GM19455 (cell line): ENCODE measurements around the gene TENM3.

Source experiments
- ATAC-seq: cut with Tn5 transposase; IDR thresholded peaks from one replicate; pipeline ENCODE4 v1.9.1; 2021; ENCODE audit not compliant: unreplicated experiment

Gene TENM3

DNA sequence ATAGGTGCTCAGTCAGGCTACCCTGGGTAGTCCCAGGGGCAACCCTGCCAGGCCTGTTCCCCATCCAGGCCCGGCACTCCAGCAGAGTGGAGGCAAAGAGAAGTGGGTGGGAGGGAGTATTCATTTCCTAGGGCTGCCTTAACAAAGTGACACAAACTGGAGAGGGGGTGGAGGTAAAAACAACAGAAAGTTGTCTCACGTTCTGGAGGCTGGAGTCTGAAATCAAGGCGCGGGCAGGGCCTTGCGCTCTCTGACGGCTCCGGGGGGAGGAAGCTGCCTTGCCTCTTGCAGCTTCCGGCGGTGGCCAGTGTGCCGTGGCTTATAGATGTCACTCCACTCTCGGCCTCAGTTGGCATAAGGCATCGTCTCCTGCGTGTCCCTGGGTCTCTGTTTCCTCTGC lies 583.2 kb downstream of the TENM3 start:
- no peak for ATAC-seq

DNA sequence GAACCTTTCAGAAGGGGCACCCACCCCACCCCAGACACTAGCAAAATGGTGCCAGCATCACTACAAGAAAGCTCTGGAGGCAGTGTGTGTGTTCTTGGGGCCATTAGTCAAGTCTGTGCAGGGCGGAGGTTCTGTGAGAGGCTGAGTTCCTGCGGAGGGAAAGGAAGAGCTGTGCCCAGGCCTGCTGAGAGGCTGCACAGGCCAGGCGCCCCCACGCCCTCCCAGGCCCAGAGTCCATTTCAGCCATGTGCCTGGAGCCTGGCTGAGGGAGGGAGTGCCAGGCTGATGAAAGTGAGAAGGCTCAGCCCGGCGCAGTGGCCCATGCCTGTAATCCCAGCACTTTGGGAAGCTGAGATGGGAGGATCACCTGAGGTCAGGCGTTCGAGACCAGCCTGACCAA lies 584.0 kb downstream of the TENM3 start:
- ATAC-seq: no peak

DNA sequence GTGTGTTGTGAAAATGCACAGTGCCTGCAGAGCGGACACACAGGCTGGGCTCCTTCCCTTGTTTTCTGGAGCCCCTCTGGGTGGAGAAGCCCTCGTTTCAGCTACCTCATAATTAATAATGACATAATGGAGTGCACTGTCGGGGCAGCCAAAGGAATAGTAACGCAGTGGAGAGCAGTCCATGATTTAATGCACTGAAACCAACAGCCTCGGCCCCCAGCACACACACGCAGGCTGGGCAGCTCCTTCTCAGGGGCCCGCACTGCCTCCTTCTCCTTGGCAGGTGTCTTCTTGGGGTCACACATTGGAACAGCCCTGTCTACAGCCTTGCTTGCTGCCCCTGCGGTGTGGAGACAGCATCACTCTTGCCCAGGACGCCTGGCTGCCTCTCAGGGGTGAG lies 584.8 kb downstream of the TENM3 start:
- no peak for ATAC-seq

DNA sequence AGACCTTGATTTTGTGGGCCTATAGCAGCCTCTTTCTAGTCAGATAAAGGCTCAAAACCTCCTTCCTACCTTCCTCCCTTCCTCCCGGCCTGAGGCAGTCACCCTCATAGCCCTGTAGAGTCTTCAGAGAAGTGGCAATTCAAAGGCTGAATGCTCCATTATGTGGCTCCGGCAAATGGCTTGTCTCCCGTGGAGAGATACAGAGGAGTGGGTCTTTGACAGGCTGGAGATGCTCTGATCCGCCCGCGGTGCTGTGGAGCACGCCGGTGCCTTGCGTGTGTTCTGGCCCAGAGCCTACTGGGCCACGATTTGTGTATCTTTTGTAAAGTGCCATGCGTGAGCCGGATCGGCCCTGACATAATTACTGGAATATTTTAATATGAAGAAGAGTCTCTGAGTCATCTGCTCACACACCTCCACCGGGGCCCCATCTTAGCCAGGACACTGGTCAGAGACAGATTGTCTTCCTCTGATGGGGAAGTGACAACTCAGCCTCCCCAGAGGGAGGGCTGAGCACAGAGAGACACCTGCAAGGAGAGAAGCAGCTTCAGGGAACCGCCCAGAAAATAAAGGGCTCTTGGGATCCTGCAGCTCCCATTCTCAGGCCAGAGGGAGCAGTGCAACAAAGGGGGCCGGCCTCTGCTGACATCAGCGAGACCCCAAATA lies 585.3 kb downstream of the TENM3 start:
- ATAC-seq: no peak

DNA sequence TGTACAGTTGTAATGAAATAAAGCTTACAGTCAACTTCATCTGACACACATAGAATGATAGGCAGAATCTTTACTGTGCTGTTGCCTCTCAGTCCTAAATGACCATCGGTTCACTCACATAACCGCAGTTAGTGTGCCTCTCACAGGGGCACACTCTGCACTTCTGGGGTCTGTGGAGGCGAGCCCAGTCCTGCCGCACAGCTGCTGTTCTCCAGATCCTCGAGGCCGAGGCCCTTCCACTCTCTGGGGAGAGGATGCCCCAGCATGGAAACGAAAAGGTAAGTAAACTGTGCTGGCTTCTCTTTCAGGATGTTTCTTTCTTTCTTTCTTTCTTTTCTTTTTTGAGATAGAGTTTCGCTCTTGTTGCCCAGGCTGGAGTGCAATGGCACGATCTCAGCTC lies 586.0 kb downstream of the TENM3 start:
- no peak for ATAC-seq

DNA sequence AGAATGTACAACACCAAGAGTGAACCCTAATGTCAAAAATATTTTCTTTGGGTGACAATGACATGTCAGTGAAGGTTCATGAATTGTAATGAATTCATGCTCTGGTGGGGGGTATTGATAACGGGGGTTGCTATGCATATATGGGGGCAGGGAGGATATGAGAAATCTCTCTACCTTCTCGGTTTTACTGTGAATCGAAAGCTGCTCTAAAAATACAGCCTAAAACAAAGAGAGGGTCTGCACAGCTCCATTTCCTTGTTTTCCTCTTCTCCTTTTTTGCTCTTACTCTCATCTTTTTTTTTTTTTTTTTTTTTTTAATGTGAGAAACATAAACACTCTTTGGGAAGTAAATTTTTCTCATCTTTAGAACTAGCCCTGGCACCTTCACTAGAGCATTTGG lies 588.2 kb downstream of the TENM3 start:
- no peak for ATAC-seq

DNA sequence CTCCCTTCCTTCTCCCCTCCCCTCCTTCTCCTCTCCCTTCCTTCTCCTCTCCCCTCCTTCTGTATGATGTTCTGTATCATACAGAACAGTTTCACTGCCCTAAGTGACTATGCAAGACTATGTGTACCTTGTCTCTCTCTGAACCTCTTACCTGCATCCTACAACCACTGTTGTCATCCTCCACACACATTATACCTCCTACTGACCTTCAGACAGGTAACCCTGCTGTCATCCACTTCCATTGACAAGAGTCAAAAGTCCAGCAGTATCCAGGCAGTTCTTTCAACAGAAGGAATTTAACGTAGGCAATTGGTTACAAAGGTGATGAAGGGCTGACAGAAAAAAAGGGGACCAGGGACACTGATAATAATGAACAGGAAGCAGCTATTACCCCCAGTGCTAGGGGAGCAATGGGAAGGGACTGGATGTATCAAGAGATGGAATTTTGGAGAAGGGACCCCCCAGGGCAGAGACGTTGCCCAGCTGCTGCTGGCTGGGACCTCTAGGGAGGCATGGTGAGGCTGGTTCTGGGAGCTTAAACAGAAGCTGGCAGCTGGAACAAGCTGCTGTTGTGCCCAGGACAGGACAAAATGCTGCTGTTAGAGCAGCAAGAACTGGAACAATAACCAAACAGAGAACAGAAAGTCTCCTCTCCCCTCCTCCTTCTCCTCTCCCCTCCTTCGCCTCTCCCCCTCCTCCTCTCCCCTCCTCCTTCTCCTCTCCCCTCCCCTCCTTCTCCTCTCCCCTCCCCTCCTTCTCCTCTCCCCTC lies 589.3 kb downstream of the TENM3 start:
- ATAC-seq: no peak

DNA sequence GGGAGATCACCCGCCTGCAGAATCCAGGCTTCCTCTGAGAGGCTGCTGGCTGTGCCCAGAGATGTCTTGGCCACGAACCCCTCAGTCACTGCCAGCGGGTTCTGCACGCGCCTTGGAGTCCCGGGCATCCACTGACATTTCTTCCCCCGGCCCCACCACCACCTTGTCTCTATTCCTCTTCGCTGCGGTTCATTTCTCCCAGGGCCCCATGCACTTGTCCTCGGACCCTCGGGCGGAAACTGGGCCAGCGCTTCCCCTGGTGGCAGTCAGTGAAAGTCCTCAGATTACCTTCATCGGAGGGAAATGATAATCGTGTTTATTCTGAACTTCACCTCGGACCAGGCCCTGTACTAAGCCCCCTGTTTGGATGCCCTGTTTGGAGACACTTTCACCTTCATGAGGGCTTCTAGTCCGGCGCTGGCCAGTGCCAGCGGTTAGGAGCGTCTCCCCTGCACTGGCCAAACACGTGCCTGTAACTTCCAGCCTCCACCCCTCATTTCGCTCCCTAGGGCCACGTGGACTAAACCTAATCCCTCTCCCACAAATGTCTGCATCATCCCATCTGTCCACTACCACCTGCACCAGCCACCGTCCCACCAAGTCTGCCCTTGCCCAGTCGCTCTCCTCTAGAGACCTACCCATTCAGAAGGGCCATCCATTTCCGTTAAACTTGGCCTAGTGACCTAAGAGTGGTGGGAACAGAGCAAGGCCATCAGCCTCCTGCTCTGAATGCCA lies 592.0 kb downstream of the TENM3 start:
- no peak for ATAC-seq

DNA sequence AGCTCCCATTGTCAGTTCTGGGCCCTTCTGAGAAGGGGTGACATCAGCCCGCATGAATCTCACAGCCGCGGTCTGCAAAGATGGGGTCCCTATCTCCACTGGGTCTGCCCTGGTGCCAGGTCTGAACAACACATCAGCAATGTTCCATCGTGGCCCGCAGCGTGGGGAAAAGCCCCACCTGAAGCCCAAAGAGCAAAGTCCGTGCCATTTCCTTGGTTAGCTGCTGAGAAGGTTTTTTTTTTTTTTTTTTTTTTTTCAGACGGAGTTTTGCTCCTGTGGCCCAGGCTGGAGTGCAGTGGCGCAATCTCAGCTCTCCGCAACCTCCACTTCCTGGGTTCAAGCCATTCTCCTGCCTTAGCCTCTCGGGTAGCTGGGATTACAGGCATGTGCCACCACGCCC lies 594.6 kb downstream of the TENM3 start:
- ATAC-seq: no peak

DNA sequence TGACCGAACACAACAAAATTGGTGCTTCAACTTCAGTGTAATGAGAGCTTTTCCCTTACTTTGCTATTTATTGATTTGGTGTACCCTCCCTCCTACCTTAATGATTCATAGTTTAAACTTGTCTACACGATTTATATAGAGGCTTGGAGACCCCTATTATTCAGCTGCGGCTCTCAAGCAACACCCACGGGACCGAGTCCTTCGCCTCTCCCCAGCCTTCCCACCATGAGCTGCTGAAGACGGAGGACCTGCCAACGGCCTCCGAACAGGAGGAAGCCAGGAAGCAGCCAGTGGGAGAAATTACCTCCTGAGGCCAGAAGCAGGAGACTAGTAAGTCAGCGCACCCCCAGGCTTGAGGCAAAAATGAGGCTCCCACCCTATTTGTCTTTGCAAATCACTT lies 595.3 kb downstream of the TENM3 start:
- ATAC-seq: no peak

DNA sequence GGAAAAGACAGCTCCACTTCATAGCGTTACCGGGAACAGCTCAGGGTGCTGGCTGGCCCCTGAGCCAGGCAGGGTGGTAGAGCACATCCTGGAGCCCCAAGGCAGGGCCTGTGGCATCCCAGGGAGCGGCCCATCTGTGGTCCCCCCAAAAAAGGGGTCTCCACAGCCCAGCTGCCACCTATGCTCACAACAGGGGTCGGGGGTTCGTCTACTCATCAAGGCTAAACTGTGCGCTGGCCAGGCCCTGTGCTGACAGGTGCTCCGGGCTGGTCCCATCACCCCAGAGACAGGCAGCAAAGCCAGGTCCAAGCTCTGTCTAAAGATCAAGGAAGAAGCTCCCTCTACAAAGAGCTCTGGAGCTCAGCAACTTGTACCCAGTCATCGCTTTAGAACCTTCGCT lies 596.1 kb downstream of the TENM3 start:
- no peak for ATAC-seq

DNA sequence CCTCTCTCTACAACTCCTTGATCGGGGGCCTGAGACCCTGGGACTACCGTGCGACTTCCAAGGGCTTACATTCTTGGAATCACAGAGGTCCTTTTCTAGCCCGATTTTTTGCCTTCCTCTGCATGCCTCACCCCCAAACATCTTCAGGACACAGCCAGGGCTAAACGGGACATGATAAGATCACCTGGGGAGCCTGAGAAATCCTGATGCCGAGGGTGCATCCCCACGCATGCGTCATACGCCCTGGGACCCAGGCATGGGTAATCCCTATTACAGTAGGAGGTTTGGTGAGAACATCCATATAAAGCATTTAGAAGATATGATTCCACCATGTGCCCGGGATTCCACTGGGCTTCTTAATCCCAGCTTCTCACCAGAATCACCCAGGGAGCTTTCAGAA lies 596.9 kb downstream of the TENM3 start:
- no peak for ATAC-seq

DNA sequence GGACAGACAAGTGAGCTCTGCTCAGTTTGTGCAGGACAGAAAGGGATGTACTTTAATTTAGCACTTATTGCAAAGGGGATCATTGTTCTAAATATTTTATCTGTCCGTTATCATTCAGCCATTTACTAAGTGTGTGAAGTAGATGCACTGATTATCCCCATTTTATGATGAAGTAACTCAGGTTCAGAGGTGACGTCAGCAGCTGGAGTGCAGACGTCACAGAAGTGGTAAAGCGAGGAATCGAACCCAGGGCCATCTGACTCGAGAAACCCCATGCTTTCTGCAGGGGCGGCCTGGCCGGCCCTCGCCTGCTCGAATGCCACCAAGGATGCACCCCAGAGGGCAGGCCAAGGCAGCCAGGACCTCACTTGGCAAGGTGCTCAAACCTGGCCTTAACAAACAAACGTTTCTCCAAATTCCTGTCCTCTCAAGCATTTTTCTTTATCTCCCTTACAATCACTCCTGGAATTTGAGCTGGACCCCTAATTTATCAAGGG lies 599.0 kb downstream of the TENM3 start:
- no peak for ATAC-seq

DNA sequence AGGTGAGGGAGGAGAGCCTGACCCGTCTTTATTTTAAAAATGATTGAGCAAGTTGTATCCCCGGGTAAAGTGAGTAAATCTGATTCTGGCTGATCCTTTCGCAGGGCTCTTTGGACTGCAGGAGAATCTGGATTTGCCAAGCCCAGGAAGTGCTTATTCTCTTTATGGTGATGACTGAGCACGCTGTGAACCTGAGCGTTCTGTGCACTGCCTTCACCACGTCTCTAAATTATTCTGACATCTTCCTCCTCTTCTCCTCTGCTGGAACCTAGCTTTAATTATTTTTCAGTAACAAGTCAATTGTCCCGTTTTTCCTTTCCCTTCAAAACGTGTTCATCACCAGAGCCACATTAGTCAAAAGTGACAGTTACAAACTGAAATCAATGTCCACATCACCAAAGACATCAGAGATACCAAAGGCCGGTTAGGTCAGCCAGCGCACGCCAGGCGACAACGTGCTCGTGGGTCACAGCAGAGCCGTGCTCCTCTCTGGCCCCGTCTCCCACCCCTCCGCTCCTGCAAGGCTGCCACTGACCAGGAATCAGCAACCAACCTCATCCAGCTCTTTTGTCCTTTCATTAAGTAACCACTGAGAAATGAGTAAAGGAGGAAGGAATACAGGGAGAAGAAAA lies 599.7 kb downstream of the TENM3 start:
- no peak for ATAC-seq

DNA sequence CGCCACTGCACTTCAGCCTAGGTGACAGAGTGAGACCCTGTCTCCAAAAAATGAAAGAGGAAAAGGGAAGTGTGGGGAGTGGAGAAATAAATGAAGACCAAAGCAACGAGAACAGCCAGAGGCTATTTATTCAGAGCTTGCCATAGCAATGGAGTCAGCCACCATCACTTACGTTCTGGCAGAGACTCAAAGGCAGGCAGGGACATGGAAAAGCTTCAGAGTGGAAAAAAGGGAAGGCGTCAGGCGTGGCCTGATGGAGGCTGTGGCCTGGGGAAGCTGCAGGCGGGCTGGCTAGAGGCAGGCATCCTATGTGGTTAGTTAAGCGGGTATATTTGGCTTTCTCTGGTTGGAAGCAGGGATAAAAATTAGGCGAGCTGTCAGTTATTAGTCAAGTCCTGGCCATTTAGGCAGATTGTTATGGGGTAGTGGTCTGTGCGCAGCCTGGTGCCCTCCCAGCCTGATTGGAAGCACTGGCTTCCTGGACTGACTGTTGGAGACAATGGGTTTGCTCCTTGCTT lies 600.7 kb downstream of the TENM3 start:
- no peak for ATAC-seq

DNA sequence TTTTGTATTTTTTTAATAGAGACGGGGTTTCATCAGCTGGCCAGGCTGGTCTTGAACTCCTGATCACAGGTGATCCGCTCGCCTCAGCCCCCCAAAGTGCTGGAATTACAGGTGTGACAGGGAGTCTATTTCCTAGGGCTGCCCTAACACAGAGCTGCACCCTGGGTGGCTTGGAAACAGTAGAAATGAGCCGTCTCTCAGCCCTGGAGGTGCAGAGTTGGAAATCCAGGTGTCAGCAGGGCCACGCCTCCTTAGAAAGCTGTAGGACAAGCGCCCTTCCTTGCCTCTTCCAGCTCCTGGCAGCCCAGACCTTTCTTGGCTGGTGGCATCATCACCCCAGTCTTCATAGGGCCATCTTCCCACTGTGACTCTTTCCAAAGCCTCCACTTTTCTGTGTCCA lies 602.4 kb downstream of the TENM3 start:
- no peak for ATAC-seq

DNA sequence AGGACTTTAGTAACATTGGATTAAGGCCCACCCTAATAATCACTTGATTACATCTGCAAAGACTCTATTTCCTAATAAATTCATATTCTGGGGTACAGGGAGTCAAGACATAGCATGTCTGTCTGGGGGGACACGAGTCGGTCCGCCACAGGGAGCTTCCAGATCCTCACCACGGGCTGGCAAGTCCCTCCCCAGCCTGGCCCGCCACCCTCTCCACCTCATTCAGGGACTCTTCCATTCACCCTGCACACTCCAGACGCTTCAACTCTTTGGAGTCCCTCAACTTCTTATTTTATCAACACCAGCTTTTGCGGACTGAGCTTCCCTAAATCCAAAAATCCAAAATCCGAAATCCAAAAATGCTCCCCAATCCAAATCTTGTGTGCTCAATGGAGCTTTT lies 602.8 kb downstream of the TENM3 start:
- ATAC-seq: no peak

DNA sequence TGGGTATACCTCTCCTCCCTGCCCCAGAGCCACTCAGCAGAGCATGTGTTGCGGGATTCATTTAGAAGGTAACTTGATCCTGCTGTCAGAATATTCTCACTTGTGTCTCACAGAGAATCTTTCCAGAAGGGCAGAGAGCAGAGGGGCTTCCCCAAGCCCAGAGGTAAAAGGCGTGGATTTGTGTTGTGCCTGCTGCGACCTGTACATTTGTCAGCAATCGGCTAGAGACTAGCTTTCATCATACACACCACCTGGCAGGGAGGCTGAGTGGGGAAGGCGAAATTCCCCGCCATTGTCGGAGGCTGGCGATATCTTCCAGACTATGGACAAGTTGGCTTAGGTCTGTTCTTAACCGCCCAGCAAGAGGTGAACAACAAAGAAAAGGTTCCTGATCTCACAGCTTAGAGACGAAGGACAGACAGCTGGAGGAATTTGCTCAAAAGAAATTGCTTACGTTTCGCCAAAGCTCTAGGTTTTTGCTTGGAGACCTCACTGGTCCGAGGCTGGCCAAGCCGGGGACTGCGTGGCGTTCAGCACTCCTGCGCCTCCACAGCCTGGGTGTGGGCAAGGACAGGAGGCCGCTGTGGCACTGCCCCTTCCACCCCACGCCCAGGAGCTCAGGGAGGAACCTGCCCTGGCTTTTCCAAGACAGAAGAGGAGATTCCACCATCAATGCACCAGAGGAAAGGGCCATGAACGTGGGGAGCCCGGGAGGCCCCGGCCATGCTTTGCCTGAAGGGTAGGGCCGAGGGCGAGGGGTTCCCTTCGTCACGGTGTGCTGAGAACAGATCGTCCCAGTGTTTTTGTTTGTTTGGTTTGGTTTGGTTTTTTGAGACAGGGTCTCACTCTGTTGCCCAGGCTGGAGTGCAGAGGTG lies 604.6 kb downstream of the TENM3 start:
- no peak for ATAC-seq

DNA sequence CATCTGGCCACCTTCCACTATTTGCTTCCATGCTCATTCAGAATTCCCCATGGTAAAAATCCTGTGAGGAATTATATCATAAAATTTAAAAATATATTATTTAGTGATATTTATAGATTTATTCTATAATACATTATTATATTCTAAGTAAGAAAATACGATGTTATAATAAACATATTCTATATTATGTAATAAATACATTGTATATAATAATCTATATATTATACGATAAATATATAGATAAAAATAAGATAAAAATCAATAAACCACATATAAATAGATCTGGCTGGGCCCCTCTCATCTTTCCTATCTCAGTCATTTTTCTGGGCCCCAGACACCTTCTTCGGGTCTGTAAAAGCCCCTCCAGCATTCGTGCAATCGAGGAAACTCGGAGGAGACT lies 605.5 kb downstream of the TENM3 start:
- ATAC-seq: no peak
